HEK293 (cell line): Measurements from ENCODE around the gene ATXN7.
A peak's percentile ranks its signal among the peaks of the same experiment; 100 is the strongest.

Source experiments
- CTCF ChIA-PET: fragments of 350-600 bp; formaldehyde crosslinking; extraction: SDS; loops from one replicate; lab custom pipeline; 2021; ENCODE audit warnings: antibody characterized with exemption; lab: Yijun Ruan, JAX
- POLR2A ChIA-PET: fragments of 300-600 bp; formaldehyde crosslinking; extraction: SDS; loops from one replicate; lab custom pipeline; 2020; ENCODE audit warnings: antibody characterized with exemption, inconsistent platforms; lab: Yijun Ruan, JAX
- H3K27ac ChIP-seq: fragments of 200-500 bp; sonication (Bioruptor generic); 2 replicates; pipeline ENCODE4 v1.5.1; 2014; ENCODE audit warnings: low read depth, low read length, control low read depth, inconsistent platforms; ENCODE audit errors: extremely low read depth
- H3K36me3 ChIP-seq, 2 experiments: fragments of 200-500 bp in 1 of 2; sonication (Bioruptor generic) in 1 of 2; 1 replicate in 1 of 2; 2 replicates in 1 of 2; pipeline ENCODE4 v1.5.1; 2014 to 2017; ENCODE audit warnings: inconsistent platforms in 2 of 2, low read length in 2 of 2; ENCODE audit not compliant: control insufficient read depth in 2 of 2, insufficient read depth in 1 of 2
- H3K4me1 ChIP-seq: fragments of 200-500 bp; sonication (Bioruptor generic); 2 replicates; pipeline ENCODE4 v1.5.1; 2014; ENCODE audit warnings: mild to moderate bottlenecking, low read length, inconsistent platforms; ENCODE audit not compliant: control insufficient read depth, insufficient read depth
- H3K4me3 ChIP-seq: 2 replicates; pipeline ENCODE4 v1.5.1; 2011; ENCODE audit warnings: low read depth, mild to moderate bottlenecking, control low read depth, low read length, moderate library complexity
- H3K9me3 ChIP-seq: fragments of 200-500 bp; sonication (Bioruptor generic); 2 replicates; pipeline ENCODE4 v1.5.1; 2014; ENCODE audit warnings: low read depth, low read length, inconsistent platforms; ENCODE audit not compliant: control insufficient read depth, insufficient read depth
- EGR2 ChIP-seq: fragments of 450-650 bp; formaldehyde crosslinking; IDR thresholded peaks from 2 replicates; pipeline ENCODE4 v1.5.1; 2016; ENCODE audit warnings: low read depth, missing biosample characterization, missing genetic modification characterization
- OSR2 ChIP-seq: fragments of 450-650 bp; formaldehyde crosslinking; IDR thresholded peaks from 2 replicates; pipeline ENCODE4 v1.5.1; 2016; ENCODE audit warnings: missing biosample characterization, missing genetic modification characterization
- PRDM6 ChIP-seq: fragments of 450-650 bp; formaldehyde crosslinking; IDR thresholded peaks from 2 replicates; pipeline ENCODE4 v1.5.1; 2017; ENCODE audit warnings: missing biosample characterization, missing genetic modification characterization
- SP7 ChIP-seq: fragments of 450-650 bp; formaldehyde crosslinking; IDR thresholded peaks from 2 replicates; pipeline ENCODE4 v1.5.1; 2016; ENCODE audit warnings: missing biosample characterization, missing genetic modification characterization
- ZBTB20 ChIP-seq: fragments of 450-650 bp; formaldehyde crosslinking; IDR thresholded peaks from 2 replicates; pipeline ENCODE4 v1.5.1; 2016; ENCODE audit warnings: missing biosample characterization, missing genetic modification characterization
- ZBTB44 ChIP-seq: fragments of 450-650 bp; IDR thresholded peaks from 2 replicates; pipeline ENCODE4 v1.5.1; 2018; ENCODE audit warnings: missing biosample characterization, mild to moderate bottlenecking, missing genetic modification characterization
- ZNF146 ChIP-seq: fragments of 450-650 bp; formaldehyde crosslinking; IDR thresholded peaks from 2 replicates; pipeline ENCODE4 v1.5.1; 2016; ENCODE audit warnings: missing biosample characterization, missing genetic modification characterization
- ZNF239 ChIP-seq: fragments of 450-650 bp; formaldehyde crosslinking; IDR thresholded peaks from 2 replicates; pipeline ENCODE4 v1.5.1; 2016; ENCODE audit warnings: missing biosample characterization, missing genetic modification characterization
- ZNF311 ChIP-seq: fragments of 450-650 bp; formaldehyde crosslinking; IDR thresholded peaks from 2 replicates; pipeline ENCODE4 v1.5.1; 2017; ENCODE audit warnings: missing biosample characterization, missing genetic modification characterization, borderline replicate concordance
- ZNF639 ChIP-seq: fragments of 450-650 bp; formaldehyde crosslinking; IDR thresholded peaks from 2 replicates; pipeline ENCODE4 v1.5.1; 2016; ENCODE audit warnings: missing biosample characterization, missing genetic modification characterization
- ZNF837 ChIP-seq: fragments of 450-650 bp; formaldehyde crosslinking; IDR thresholded peaks from 2 replicates; pipeline ENCODE4 v1.5.1; 2016; ENCODE audit warnings: missing biosample characterization, missing genetic modification characterization

The ATXN7 gene

GRCh38 chr3:63961891-63962290 lies 98.2 kb downstream of the ATXN7 start (continued):
- peak; percentile 49 for TF ChIP-seq PRDM6 (tag by site-specific recombination)

- POLR2A ChIA-PET, result no interaction called here
- TF ChIP-seq PRDM6 (tag by site-specific recombination), result 0 out of 2 replicates have a peak, but pooled peaks have one; percentile 23
- TF ChIP-seq ZNF146 (tag by site-specific recombination), result peak; percentile 67
- no peak for TF ChIP-seq ZNF639 (tag by site-specific recombination)
- TF ChIP-seq, all 188 proteins: peak for 2
- no peaks in the 10 kb centered on the region for H3K36me3 ChIP-seq
- no peaks in the 10 kb centered on the region for H3K9me3 ChIP-seq
- H3K4me3 ChIP-seq, result no peak overlapping the region
- CTCF ChIA-PET, result interaction anchor here (0.6 to 2.6 kb wide), 4 partner anchors 19 to 613 kb away, joined by 3 to 7 read pairs (median 6); no protein-coding TSS in a partner anchor
- H3K4me1 ChIP-seq, result peaks cover 11% of the 10 kb centered on the region
- H3K27ac ChIP-seq, result no peak overlapping the region
These were observed 99.8 kb downstream of the ATXN7 start for GRCh38 chr3:63963496-63963895.

GRCh38 chr3:63964681-63965485 lies 101.2 kb downstream of the ATXN7 start:
- ChIA-PET POLR2A (no interaction called here), CTCF (interaction anchor here (1.7 kb wide), 1 partner anchor 29 kb away, joined by 5 read pairs; no protein-coding TSS in a partner anchor)
- TF ChIP-seq ZNF311 (tag by site-specific recombination) (no peak), ZNF837 (no peak), ZNF239 (tag by site-specific recombination) (no peak), OSR2 (tag by site-specific recombination) (peak; percentile 50; the same call in 1 of the 2 replicates), EGR2 (tag by site-specific recombination) (0 out of 2 replicates have a peak, but pooled peaks have one; percentile 16), SP7 (tag by site-specific recombination) (peak; percentile 90), ZBTB44 (tag by site-specific recombination) (0 out of 2 replicates have a peak, but pooled peaks have one; percentile 19), ZBTB20 (tag by site-specific recombination) (no peak), PRDM6 (tag by site-specific recombination) (peak; percentile 97)
- peaks cover 19% of the 10 kb centered on the region for H3K4me1 ChIP-seq
- H3K27ac ChIP-seq, result peak overlapping the region; percentile 36
- no peaks in the 10 kb centered on the region for H3K36me3 ChIP-seq
- no peaks in the 10 kb centered on the region for H3K9me3 ChIP-seq
- H3K4me3 ChIP-seq, result no peak overlapping the region
